HG02642 (cell line): ENCODE results near the gene LRRC59.
"Not testable (repeated sequence)": the region's sequence is repeated elsewhere in the genome, so short reads cannot be mapped to it uniquely, and the experiment has no call there.

Source experiments
- ATAC-seq: cut with Tn5 transposase; IDR thresholded peaks from one replicate; pipeline ENCODE4 v1.9.1; 2021; ENCODE audit warnings: mild to moderate bottlenecking; ENCODE audit not compliant: unreplicated experiment, poor library complexity

Gene LRRC59

GRCh38 chr17:50397111-50397918, at the start of gene LRRC59:
TSS of gene LRRC59 (minus strand) at chr17:50397523. CDS start at chr17:50397317, 206 bp downstream.
- ATAC-seq, result peak; percentile 95

DNA sequence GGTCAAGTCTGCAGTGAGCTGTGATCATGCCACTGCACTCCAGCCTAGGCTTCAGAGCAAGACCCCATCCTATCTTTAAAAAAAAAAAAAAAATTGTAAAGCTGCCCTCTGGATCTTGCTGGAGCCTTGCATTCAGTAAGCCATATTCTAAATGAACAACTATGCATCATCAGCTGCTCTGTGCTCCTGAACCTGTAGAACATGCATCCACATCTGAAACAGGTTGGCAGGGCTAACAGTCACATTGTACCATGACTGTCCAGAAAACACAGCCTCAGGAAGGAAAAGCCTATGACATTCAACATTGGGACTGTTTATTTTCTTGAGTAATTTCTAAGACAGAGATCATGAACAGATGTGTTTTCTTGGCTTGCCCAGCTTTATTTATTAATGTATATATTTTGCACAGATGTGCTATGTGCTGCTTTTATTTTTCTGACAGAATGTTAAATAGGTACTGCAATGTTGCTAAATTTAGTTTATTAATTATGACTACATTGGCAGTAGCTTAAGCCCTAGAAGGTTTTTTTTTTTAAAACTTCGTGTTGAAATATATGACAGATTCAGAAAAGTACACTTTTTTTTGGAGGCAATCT, 48.5 kb upstream of the LRRC59 start:
- no peak for ATAC-seq

DNA sequence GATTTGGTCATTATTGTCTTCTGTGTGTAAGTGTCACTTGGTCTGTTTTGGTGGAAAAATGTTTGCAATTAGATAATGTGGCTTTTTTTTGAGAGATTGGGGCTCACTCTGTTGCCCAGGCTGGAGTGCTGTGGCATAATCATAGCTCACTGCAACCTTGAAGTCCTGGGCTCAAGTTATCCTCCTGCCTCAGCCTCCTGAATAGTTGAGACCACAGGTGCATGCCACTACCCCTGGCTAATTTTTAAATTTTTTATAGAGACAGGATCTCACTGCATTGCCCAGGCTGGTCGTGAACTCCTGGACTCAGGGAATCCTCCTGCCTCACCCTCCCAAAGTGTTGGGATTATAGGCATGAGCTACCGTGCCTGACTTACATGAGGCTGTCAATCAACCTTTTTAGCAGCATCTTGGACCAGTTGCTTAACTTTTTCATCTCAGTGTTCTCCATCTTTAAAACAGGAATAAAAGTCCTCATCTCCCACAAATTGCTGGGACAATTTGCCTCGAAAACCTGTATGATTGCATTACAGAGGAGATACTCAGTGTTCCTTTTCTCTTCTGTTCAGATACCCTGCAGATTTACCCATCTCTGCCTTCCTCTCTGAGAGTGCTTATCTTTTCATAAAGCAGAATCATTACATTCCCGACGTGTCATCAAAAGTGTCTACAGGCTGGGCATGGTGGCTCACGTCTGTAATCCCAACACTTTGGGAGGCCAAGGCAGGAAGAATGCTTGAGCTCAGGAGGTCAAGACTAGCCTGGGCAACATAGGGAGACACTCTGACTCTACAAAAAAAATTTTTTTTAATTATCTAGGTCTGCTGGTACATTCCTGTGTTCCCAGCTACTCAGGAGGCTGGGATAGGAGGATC, 47.8 kb upstream of the LRRC59 start:
- no peak for ATAC-seq

DNA sequence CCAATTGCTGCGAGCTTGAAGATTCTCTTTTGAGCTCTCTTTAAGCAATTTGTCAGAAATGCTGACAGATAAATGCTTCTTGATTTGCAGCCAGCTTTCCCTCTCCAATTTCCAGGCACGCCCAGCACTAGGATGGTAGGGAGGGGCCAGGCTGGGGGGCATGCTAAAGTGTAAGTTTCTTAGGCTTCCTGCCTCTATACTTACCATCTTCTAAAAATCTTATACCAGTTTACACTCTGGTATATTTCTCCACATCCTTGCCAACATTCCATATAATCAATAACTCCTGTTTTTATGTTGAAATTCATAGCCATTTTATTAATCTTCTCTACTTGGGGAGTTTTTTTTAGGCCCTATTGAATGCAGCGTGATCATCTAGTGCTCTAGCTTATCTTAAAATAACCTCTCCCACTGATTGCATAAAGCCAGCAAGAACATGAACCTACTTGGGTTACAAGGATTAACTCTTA, 46.2 kb upstream of the LRRC59 start:
- no peak for ATAC-seq

- no peak for ATAC-seq
Observed at GRCh38 chr17:50440838-50441829, 43.8 kb upstream of the LRRC59 start.

DNA sequence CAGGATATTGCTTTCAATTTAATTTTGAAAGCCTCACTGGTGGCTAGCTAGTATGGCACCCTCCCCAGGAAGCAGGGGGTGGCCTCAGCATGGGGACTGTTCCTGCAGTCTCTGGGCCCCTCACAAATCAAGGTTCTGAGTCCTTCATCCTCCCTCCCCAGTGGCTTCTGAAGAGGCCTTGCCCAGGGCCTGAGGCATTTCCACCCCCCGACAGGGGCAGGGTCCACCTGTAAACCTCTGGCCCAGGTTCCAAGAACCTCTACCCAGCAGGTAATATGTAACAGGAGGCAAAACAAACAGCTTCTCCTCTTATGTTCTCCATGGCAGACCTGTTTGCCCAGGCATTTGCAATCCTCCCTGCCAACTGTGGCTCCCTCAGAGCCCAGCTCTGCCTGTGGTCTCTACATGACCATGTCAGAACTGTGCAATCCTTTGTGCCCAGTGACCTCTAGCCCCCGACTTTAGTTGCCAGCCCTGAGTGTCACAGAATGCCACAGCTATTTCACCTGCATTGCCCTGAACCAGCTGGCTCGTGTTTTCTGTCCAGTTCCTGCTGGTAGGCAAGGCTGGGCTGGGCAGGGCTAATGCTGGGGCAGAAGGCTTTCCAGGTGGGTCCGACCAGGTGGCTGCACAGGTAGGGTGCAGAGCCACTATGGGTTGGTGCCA, 43.0 kb upstream of the LRRC59 start:
- ATAC-seq, result no peak

GRCh38 chr17:50439008-50439407, 41.7 kb upstream of the LRRC59 start:
- no peak for ATAC-seq

GRCh38 chr17:50437409-50437808, 40.1 kb upstream of the LRRC59 start:
- no peak for ATAC-seq

- no peak for ATAC-seq
Observed at GRCh38 chr17:50432125-50432762, 34.9 kb upstream of the LRRC59 start.

GRCh38 chr17:50430821-50431618, 33.7 kb upstream of the LRRC59 start:
- ATAC-seq, result no peak

GRCh38 chr17:50429793-50430192, 32.5 kb upstream of the LRRC59 start:
- ATAC-seq, result no peak

DNA sequence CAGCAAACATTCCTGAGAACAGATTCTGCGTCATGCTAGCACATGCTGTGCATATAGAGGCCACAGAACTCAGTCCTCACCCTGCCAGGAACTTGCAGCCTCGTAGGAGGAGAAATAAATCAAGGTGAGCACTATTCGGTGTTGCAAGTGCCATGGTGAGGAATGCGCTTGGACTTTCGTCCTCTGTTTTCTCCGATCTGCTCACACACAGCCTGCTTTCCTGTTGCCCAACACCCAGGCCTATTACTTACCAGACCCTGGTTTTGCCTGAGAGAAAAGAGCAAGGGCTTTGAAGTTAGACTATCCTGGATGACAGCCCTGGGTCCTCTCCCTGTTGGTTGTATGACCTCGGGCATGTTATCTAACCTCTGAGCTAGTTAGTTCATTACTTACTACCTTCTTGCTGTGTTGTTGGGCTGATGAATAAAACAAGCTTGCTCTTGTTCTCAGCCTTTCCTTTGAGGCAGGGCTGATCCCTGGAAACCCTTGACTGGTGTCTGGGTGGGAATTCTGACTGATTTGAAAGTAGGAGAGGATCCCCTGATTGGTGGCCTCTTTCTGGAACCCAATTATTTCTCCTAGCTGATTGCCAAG, 31.6 kb upstream of the LRRC59 start:
- ATAC-seq, result no peak

GRCh38 chr17:50428126-50428525, 30.8 kb upstream of the LRRC59 start:
- ATAC-seq, result not testable (repeated sequence)

DNA sequence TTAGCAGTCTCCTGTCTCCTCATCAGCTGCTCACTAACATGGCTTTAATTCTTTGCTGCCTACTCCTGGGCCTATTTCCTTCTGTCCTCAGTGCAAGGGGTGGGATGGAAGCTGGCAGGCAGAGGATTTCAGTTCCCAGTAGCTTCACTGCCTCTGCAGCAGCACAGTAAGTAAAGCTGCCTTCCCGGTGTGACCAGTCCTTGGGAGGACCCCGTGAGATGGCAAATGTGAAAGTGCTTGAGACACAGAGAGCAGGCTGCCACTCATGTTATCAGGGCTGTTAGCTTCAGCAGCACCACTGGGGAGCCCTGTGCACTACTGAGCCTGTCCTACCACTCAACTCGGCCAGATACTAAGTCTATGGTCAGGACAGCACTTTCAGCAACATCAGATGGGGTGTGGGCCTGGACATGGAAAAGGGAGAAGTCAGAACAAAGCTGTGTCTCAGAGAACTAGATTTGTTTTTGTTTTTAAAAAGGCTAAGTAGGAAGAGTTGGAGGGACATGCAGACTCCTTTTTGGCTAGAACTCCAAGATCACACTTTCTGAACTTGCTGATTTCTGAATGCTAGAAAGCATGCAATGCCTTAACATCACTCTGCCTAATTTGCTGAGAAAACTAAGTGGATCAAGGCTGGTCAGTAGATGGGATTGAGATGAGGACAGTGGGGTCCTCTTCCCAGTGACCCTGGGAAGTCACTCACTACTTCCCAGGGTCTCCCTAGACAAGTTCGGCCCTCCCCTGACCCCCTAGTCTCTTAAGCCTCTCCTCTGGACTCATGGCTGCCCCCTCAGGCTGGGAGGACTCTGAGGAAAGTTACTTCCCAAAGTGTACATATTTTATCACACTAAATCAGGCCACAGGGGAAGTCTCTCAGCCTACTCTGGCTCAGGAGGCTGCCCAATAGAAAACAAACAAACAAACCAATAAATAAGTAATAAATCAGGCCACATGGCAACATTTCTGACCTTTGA, 29.8 kb upstream of the LRRC59 start:
- no peak for ATAC-seq

- ATAC-seq, result peak; percentile 15
Observed at GRCh38 chr17:50426472-50426782, 29.1 kb upstream of the LRRC59 start.

GRCh38 chr17:50425682-50426471, 28.6 kb upstream of the LRRC59 start, which contains the start of gene ACSF2:
TSS of gene ACSF2 (plus strand) at chr17:50426218. CDS start at chr17:50426262, 44 bp downstream.
- peak; percentile 64 for ATAC-seq
